Measurements from ENCODE around the gene PODXL. TPM values are rescaled to one million over a fixed set of nuclear protein-coding genes. Genes with fewer than 3 reads are reported as not detected.

The PODXL gene
- total and polyA plus RNA-seq, 2 experiments from 2014 or later: 24.1 to 58.5 TPM

DNA sequence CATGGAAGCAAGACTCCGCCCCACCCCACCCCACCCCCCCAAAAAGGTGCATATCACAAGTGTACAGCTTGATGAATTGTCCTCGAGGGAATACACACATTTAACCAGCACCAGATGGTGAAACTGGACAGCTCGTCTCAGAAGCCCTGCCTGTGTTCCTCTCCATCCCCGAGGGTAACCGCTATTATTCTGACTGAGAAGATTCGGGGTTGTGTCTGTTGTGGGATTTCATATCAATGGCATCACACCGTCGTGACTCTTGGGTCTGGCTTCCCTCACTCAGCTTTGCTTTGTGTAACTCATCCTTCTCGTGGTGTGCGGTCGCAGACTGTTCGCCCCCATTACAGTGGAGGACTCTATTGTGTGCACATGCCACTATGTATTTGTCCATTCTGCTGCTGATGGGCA, 18.9 kb downstream of the PODXL start:
- Histone ChIP-seq H3K9me3 (ENCODE audit: low read depth) (no peaks in the 10 kb centered on the region), H3K27me3 (no peaks in the 10 kb centered on the region), H3K36me3 (no peaks in the 10 kb centered on the region), H3K27ac (no peak overlapping the region), H3K4me1 (ENCODE audit: low read depth) (no peaks in the 10 kb centered on the region), H3K4me3 (no peak overlapping the region)
- TF ChIP-seq, protein P1, sequence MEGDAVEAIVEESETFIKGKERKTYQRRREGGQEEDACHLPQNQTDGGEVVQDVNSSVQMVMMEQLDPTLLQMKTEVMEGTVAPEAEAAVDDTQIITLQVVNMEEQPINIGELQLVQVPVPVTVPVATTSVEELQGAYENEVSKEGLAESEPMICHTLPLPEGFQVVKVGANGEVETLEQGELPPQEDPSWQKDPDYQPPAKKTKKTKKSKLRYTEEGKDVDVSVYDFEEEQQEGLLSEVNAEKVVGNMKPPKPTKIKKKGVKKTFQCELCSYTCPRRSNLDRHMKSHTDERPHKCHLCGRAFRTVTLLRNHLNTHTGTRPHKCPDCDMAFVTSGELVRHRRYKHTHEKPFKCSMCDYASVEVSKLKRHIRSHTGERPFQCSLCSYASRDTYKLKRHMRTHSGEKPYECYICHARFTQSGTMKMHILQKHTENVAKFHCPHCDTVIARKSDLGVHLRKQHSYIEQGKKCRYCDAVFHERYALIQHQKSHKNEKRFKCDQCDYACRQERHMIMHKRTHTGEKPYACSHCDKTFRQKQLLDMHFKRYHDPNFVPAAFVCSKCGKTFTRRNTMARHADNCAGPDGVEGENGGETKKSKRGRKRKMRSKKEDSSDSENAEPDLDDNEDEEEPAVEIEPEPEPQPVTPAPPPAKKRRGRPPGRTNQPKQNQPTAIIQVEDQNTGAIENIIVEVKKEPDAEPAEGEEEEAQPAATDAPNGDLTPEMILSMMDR (IDR thresholded peaks at IDR 0.05; ENCODE audit: low read depth, low read length): no peak
- no peak for DNase-seq (ENCODE audit: low read depth in 1 of 2, low spot score in 1 of 2)

DNA sequence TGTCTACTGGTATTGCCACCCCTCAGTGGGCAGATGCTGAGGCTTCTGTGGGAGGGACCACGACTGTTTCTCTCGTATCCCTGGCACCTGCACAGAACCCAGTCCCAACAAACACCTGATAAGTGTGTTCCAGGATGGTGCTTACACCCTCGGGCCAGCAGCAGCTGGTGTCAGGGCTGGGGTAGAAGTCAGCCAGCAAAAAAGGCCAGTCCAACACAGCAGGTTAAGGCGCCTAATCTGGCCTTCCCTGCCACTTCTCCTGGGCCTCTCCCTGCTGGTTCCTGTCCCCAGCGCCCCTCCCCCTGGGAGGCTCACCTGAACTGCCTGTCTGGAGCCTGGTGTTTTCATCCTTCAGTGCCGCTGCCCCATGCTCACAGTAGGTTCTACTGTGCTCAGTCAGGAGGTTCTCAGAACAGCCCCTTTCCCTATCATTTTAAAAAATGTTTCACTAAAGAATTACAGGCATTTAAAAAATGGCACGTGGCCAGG, 20.0 kb downstream of the PODXL start:
- TF ChIP-seq, protein P1 (IDR thresholded peaks at IDR 0.05; ENCODE audit: low read depth, low read length): no peak
- Histone ChIP-seq H3K36me3 (no peaks in the 10 kb centered on the region), H3K27ac (no peak overlapping the region), H3K4me1 (ENCODE audit: low read depth) (no peaks in the 10 kb centered on the region), H3K4me3 (no peak overlapping the region), H3K9me3 (ENCODE audit: low read depth) (no peaks in the 10 kb centered on the region), H3K27me3 (no peaks in the 10 kb centered on the region)
- no peak for DNase-seq (ENCODE audit: low read depth in 1 of 2, low spot score in 1 of 2)

DNA sequence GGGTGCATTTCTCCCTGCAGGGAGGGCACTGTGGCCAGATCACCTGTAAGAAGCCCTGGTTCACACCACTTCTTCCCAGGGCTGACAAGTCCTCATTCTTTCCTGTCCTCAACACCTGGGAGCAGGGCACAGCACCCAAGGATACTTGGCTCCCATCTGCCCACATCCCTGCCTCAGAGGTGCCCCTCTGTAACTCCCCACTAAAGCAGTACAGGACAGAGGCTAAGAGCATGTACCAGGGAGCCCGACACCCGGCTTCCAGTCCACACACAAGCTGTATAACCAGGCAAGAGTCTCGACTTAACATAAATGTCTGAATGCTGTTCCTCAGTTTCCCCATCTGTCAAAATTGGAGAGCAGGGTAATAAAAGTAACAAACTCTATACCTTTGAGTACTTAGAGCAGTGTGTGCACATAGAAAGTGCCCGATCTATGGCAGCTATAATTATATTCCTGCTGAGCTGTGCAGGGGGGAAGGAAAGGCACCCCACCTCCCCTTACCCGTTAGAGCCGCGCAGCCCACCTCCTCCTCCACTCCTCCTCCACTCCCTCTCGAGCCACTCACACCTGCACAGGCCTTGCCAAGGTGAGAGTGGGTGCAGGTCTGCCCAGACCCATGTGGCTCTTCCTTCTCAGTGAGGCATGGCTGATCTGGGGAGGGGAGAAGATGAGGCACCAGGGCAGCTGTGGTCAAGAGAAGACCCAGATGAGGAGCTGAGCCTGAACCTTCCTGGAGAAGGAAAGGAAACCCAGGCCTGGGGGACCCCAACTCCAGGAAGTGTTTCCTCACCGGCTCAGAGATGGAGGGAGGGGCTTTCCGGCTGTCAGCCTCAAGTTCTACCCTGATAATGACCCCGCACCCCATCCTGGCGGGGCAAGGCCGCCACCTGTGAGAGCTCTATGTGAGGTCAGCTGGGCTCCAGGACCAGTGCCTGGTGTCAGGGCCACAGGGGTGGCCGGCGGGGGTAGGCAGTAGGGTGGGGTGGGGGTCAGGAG, 22.6 kb downstream of the PODXL start:
- no peaks in the 10 kb centered on the region for H3K9me3 ChIP-seq (ENCODE audit: low read depth)
- H3K27me3 ChIP-seq: no peaks in the 10 kb centered on the region
- TF ChIP-seq, protein P1 (IDR thresholded peaks at IDR 0.05; ENCODE audit: low read depth, low read length): no peak
- peaks cover 7% of the 10 kb centered on the region for H3K4me1 ChIP-seq (ENCODE audit: low read depth)
- no peak overlapping the region for H3K4me3 ChIP-seq
- H3K27ac ChIP-seq: no peak overlapping the region
- no peaks in the 10 kb centered on the region for H3K36me3 ChIP-seq
- DNase-seq (ENCODE audit: low read depth in 1 of 2, low spot score in 1 of 2): no peak

DNA sequence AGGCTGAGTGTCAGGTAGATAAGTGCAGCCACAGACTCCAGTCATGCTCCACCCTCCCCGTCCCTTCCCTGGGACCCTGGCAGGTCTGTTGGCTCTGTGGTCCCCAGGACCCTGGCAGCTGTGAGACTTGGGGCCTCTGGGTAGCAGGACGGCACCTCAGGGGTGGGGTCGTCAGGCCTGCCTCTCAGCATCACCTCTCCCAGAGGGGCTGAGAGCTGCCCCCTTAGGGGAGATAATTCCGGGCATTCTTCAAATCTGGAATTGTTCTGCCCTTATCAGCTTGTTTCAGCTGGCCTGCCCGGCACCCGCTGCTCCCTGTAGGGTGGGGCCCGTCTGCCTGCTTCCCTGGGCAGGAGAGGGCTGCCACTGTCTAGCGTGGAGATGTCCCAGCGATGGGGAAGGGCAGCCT, 23.3 kb downstream of the PODXL start:
- Histone ChIP-seq H3K27ac (no peak overlapping the region), H3K4me1 (ENCODE audit: low read depth) (peaks cover 8% of the 10 kb centered on the region), H3K27me3 (no peaks in the 10 kb centered on the region), H3K9me3 (ENCODE audit: low read depth) (no peaks in the 10 kb centered on the region), H3K36me3 (no peaks in the 10 kb centered on the region), H3K4me3 (no peak overlapping the region)
- DNase-seq (ENCODE audit: low read depth in 1 of 2, low spot score in 1 of 2): no peak
- TF ChIP-seq, protein P1 (IDR thresholded peaks at IDR 0.05; ENCODE audit: low read depth, low read length): no peak

DNA sequence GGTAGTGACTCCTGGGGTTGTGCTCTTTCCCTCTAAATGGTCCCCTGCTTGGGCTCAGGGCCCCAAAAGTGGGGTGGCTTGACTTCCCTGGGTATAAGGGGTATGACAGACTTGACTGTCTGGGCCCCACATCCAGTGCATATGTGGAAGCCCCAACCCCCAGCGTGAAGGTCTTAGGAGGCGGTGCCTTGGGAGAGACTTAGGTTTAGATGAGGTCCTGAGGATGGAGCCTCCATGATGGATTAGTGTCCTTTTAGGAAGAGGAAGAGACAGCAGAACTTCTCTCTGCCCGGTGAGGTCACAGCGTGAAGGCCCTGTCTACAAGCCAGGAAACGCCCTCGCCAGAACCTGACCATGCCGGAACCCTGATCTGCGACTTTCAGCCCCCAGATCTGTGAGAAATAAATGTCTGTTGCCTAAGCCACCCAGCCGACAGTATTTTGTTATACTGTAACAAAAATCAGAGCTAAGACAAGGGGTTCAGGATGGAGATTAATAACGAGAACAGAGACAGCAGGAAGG, 23.8 kb downstream of the PODXL start:
- TF ChIP-seq, protein P1 (IDR thresholded peaks at IDR 0.05; ENCODE audit: low read depth, low read length): no peak
- no peak overlapping the region for H3K4me3 ChIP-seq
- DNase-seq (ENCODE audit: low read depth in 1 of 2, low spot score in 1 of 2): no peak
- H3K4me1 ChIP-seq (ENCODE audit: low read depth): peaks cover 8% of the 10 kb centered on the region
- H3K36me3 ChIP-seq: no peaks in the 10 kb centered on the region
- H3K27me3 ChIP-seq: no peaks in the 10 kb centered on the region
- no peaks in the 10 kb centered on the region for H3K9me3 ChIP-seq (ENCODE audit: low read depth)
- H3K27ac ChIP-seq: no peak overlapping the region
